AG10803 (cell line): Measurements from ENCODE around the gene MYZAP.

Source experiments
- DNase-seq: peaks from one replicate; pipeline ENCODE4 v3.0.0; 2010; ENCODE audit warnings: low read depth
- H3K4me3 ChIP-seq: 2 replicates; pipeline ENCODE4 v1.5.1; 2011; ENCODE audit warnings: mild to moderate bottlenecking, low read length, control low read depth
- TF ChIP-seq, protein P1 (sequence below): conservative IDR thresholded peaks from 2 replicates; pipeline ENCODE4 v1.5.1; 2011; ENCODE audit warnings: mild to moderate bottlenecking, low read length, control low read depth, inconsistent platforms

MYZAP gene

DNA sequence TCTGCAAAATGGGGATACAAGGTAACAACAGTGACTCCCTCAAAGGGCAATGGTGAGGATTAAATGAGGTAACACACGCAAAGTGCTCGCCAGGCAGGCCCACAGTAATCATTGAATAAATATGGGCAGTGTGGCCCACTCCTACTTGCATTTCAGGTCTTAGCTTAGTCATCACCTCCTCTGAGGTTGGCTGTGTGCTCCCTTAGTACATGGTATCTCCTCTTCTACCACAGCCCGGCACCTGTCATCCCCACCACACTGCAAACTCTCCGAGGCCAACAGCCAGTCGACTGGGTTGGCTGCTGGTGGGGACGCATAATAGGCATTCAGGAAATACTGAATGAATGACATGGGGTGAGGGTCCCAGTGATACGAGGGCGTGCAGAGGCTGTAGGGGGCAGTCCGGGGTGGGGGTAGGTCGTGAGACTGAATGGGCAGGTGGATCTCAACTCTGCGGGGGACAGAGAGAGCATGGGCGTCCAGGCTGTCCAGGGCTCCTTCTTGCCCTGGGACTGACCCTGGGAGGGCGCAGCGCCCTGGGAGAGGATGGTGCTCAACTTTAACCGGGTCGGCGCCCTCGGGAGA, 375 bp upstream of the MYZAP start:
- peak overlapping the region; percentile 44 for H3K4me3 ChIP-seq
- DNase-seq, result no peak
- TF ChIP-seq, protein P1, sequence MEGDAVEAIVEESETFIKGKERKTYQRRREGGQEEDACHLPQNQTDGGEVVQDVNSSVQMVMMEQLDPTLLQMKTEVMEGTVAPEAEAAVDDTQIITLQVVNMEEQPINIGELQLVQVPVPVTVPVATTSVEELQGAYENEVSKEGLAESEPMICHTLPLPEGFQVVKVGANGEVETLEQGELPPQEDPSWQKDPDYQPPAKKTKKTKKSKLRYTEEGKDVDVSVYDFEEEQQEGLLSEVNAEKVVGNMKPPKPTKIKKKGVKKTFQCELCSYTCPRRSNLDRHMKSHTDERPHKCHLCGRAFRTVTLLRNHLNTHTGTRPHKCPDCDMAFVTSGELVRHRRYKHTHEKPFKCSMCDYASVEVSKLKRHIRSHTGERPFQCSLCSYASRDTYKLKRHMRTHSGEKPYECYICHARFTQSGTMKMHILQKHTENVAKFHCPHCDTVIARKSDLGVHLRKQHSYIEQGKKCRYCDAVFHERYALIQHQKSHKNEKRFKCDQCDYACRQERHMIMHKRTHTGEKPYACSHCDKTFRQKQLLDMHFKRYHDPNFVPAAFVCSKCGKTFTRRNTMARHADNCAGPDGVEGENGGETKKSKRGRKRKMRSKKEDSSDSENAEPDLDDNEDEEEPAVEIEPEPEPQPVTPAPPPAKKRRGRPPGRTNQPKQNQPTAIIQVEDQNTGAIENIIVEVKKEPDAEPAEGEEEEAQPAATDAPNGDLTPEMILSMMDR, result no peak

DNA sequence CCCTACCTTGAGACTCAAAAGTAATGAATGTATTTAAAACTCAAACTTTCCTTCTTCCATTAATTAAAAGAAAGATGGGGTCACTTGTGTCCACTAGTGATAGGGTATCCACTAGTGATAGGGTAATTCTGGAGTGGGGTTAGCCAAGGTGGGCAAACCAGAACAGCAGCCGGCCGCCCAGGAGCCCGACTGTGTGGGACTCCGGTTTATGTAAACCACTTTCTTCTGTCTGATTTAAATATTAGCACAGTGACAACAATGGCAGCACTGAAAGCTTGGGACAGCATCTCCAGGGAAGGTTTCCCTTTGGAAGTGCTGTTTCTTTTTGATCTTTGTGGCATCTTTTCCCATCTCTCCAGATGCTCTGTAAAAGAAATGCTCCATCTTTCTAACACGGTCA, 722 bp downstream of the MYZAP start:
- H3K4me3 ChIP-seq, result no peak overlapping the region
- TF ChIP-seq, protein P1, result no peak
- DNase-seq, result no peak

DNA sequence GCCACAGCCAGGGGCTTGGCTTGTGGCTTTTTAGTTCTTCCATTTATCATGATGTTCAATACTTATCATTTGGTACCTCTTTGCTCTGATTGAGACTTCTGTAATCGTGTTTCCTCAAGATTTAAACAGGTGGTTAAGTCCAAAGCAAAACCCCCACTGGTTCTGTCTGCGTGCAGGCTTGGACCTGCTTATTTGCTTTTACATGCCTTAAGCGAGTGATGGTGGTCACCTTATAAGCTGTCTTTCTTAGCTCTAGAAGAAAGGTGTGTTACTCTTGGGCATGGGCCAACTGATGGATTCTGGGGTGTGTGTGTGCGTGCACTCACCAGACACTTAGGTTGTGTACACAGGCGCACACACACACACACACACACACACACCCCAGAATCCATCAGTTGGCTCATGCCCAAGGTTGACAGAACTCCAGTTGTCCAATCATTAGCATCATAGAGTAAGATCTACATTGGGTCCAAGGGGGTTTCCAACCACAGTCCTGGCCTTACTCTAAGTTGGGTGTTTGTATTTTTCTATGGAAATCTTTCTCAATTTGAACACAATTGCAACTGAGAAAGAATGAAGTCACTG, 1.2 kb downstream of the MYZAP start:
- no peak overlapping the region for H3K4me3 ChIP-seq
- TF ChIP-seq, protein P1, result no peak
- DNase-seq, result no peak

DNA sequence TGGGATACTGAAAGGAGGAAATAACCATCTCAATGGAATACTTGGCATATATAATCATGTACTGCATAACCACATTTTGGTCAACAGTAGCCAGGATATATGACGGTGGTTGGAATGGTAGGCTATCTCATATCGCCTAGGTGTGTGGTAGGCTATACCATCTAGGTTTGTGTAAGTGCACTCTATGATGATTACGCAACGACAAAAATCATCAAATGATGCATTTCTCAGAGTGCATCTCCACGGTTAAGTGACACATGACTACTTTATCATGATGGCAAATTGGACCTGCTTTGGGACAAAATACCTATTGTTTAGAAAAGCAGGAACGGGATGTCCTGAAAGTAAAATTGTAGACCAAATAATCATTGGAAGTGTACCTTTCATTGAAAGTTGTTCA, 2.8 kb downstream of the MYZAP start:
- H3K4me3 ChIP-seq, result no peak overlapping the region
- DNase-seq, result no peak
- TF ChIP-seq, protein P1, result no peak

DNA sequence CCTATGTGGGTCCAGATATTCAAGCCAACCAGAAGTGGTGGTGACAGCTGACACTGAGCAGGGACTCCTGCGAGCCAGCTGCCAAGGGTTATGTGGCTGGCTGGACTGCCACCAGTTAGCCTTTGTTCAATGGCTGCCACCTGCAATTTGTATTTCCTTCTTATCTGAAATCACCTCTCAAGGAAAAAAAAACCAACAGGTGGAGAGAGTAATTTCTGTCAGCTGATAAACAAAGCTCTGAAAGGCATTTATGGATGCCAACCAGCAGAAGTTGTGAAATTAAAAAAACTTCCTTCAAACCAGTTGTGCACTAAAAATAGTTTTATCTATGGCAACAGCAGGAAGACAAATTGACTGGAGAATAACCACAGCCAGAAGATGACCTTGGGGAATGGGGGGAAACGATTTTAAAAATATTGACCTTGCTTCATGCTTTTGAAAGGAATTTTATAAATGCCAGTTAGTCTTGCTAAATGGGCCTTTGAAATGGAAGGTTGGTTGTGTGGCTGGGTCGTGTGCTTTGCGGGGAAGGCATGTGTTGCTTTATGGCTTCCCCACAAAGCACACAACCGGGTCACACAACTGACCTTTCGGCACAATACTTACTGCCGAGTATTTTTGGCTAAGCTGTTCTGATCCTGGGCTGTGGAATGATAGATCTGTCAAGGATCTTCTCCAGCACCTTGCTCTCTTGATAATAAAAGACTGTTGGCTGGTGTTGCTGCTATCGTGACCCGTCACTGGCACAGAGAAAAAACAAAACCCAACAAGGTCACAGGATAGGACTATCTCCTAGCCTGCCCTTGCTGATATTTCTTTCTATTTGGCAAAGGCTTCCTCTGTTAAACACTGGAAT, 3.5 kb downstream of the MYZAP start:
- H3K4me3 ChIP-seq, result no peak overlapping the region
- TF ChIP-seq, protein P1, result no peak
- peak; percentile 31 for DNase-seq

DNA sequence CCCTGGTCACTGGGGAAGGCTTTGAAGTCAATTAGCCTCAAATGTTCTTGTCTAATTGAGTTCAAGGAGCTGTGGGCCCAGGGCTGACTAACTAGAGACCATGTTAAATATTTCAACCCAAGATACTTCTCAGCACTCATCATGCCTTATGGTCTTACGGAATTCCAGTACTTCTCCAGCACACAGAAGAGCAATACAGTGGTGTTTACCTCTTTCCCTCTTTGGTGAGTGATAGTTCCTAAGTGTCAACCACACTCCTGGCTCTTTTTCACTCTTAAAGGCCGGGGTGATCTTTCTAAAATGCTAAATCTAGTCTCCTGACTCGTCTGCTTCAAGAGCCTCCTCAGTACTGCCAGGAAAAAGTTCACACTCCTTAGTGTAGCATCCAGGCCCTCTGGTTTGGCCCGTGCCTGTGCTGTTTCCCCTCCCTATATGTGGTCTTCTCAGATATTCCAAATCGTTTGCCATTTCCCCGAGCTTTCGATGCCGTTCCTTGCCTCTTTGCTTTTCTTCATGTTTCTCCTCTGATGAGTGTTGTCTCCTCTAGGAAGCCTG, 4.7 kb downstream of the MYZAP start:
- TF ChIP-seq, protein P1, result no peak
- DNase-seq, result no peak
- no peak overlapping the region for H3K4me3 ChIP-seq
